ENCODE data around the gene CCR9. TPM values are rescaled to one million over a fixed set of nuclear protein-coding genes. Genes with fewer than 3 reads are reported as not detected.
A peak's percentile ranks its signal among the peaks of the same experiment; 100 is the strongest.

Gene CCR9
- total and polyA plus RNA-seq, 10 of the 15 experiments (the other 5 are each of a cell fraction or from before 2014, with no cell fraction given): 0.05 to 3.9 (median 2.4) TPM

- intact Hi-C loops (cut with micrococcal nuclease; ENCODE audit: unreplicated experiment): no loop called here
- no TSS peak for BruUV-seq (replicated peaks)
- 42% methylated on average over 23 of the region's 23 CpGs for WGBS (ENCODE audit: insufficient coverage, insufficient replicate concordance, low lambda C conversion rate, missing lambda C conversion rate)
- TF ChIP-seq ZNF687 (IDR thresholded peaks at IDR 0.05) (0 out of 2 replicates have a peak, but pooled peaks have one; percentile 25), MTA3 (IDR thresholded peaks at IDR 0.05; ENCODE audit: borderline replicate concordance, low read length) (peak; percentile 91), RAD51 (IDR thresholded peaks at IDR 0.05) (no peak), EGR1 (IDR thresholded peaks at IDR 0.05; ENCODE audit: borderline replicate concordance in 1 of 2, low read depth in 2 of 2, low read length in 2 of 2) (0 out of 3 replicates have a peak, but pooled peaks of 1 of the 2 experiments have one; percentile 1), RUNX3 (IDR thresholded peaks at IDR 0.05; ENCODE audit: low read length) (peak; percentile 65), ETV6 (conservative IDR thresholded peaks at IDR 0.05 in 1 of 2, IDR thresholded peaks at IDR 0.05 in 1 of 2; ENCODE audit: borderline replicate concordance in 1 of 2, low read depth in 1 of 2) (peak in 1 of 2 experiments; percentile 81; a peak in 1 of 4 replicates), ZZZ3 (IDR thresholded peaks at IDR 0.05; ENCODE audit: control insufficient read depth, insufficient read length, low read depth) (no peak), RELB (IDR thresholded peaks at IDR 0.05; ENCODE audit: low read depth) (peak; percentile 67; the same call in 1 of the 2 replicates), BCL3 (IDR thresholded peaks at IDR 0.05; ENCODE audit: borderline replicate concordance, insufficient read depth, low read depth, low read length, poor library complexity, severe bottlenecking) (peak; percentile 74), IKZF2 (IDR thresholded peaks at IDR 0.05) (peak; percentile 72 to 84), CREM (IDR thresholded peaks at IDR 0.05; ENCODE audit: low read depth) (peak; percentile 52), SRF (IDR thresholded peaks at IDR 0.05; ENCODE audit: low read depth in 2 of 2, low read length in 2 of 2) (peak in 1 of 2 experiments; percentile 29; a peak in 1 of 4 replicates), ZBED1 (IDR thresholded peaks at IDR 0.05; ENCODE audit: borderline replicate concordance) (peak; percentile 77; the same call in 1 of the 2 replicates), ZNF274 (IDR thresholded peaks at IDR 0.05; ENCODE audit: insufficient read depth, insufficient read length) (no peak)
These were observed 1.8 kb upstream of the CCR9 start for GRCh38 chr3:45884368-45885201.

More at GRCh38 chr3:45884368-45885201, 1.8 kb upstream of the CCR9 start:
- Histone ChIP-seq H3K4me1 (ENCODE audit: control insufficient read depth, insufficient read depth, low read length) (peaks cover 61% of the 10 kb centered on the region), H4K20me1 (ENCODE audit: control insufficient read depth, insufficient read depth) (no peaks in the 10 kb centered on the region), H3K36me3 (ENCODE audit: control insufficient read depth in 2 of 2, insufficient read depth in 2 of 2, low read length in 1 of 2) (peaks cover 0 to 4% of the 10 kb centered on the region in 2 experiments; a peak in 2 of 4 replicates), H3K9ac (ENCODE audit: control insufficient read depth, insufficient read depth, low read length) (no peak overlapping the region), H3K79me2 (ENCODE audit: control insufficient read depth, insufficient read depth, low read length) (no peaks in the 10 kb centered on the region), H3K27me3 (replicated peaks in 1 of 2; ENCODE audit: control insufficient read depth in 2 of 2, insufficient read depth in 2 of 2, low read length in 1 of 2) (peaks cover 0 to 3% of the 10 kb centered on the region in 2 experiments; a peak in 1 of 4 replicates), H3K9me3 (replicated peaks; ENCODE audit: control insufficient read depth, insufficient read depth, low read length) (no peaks in the 10 kb centered on the region; the same call in 2 of the 3 replicates), H3K4me3 (no peak overlapping the region), H2AFZ (ENCODE audit: control insufficient read depth, low read depth, low read length) (no peak overlapping the region), H3K4me2 (ENCODE audit: control insufficient read depth, insufficient read depth) (peak overlapping the region; percentile 34; the same call in 1 of the 2 replicates), H3K27ac (ENCODE audit: control insufficient read depth, insufficient read depth) (no peak overlapping the region)
- DNase-seq (ENCODE audit: low read depth, low spot score) (no peak), ATAC-seq (peak; percentile 69), FAIRE-seq (peak; percentile 47)
- RAD21 ChIA-PET (ENCODE audit: unreplicated experiment): interaction anchor here (0.5 to 12.3 kb wide), 18 partner anchors 8 to 486 kb away, joined by 3 to 229 read pairs (median 4); partner anchors contain the start of genes CCR5 and LZTFL1
- POLR2A ChIA-PET: interaction anchor here (0.9 to 5.5 kb wide), 9 partner anchors 11 to 41 kb away, joined by 3 to 29 read pairs (median 7); no protein-coding TSS in a partner anchor
- CTCF ChIA-PET: interaction anchor here (0.9 to 2.0 kb wide), 12 partner anchors 10 to 50 kb away, joined by 3 to 9 read pairs (median 4); no protein-coding TSS in a partner anchor
- in situ Hi-C loops (cut with MboI): no loop called here
- SMC1A ChIA-PET (ENCODE audit: uncharacterized antibody, unreplicated experiment): interaction anchor here (0.8 to 7.3 kb wide), 12 partner anchors 7 to 191 kb away, joined by 3 to 127 read pairs (median 4); partner anchors contain the start of gene FYCO1
